HCT116 (cell line): ENCODE results near the gene FRMPD4. TPM values are rescaled to one million over a fixed set of nuclear protein-coding genes. Genes with fewer than 3 reads are reported as not detected.

ENCODE experiments used
- ATAC-seq: fragments of 200-7000 bp; cut with Tn5 transposase; 2 replicates; pipeline ENCODE4 v1.9.1; 2020; ENCODE audit warnings: mild to moderate bottlenecking, moderate library complexity
- BruUV-seq: library from RNA; stranded (reverse); fragments of 400-500 nt; replicated peaks from 2 replicates; lab custom pipeline; 2021; lab: Mats Ljungman, UMichigan
- CTCF ChIA-PET: fragments of 300-600 bp; sonication (Branson Sonifier 250); formaldehyde crosslinking; loops from one replicate; lab custom pipeline; 2021; ENCODE audit warnings: antibody characterized with exemption; lab: Charles Lee
- POLR2A ChIA-PET: fragments of 300-600, 350-600 bp; sonication (Branson Sonifier 250); formaldehyde crosslinking; loops from one replicate; lab custom pipeline; 2021; ENCODE audit warnings: antibody characterized with exemption; lab: Charles Lee
- RAD21 ChIA-PET, 2 experiments: fragments of 300-600 bp; sonication (Branson Sonifier 250); formaldehyde crosslinking; loops; one replicate each; lab custom pipeline; 2023; ENCODE audit warnings: low total read pairs in 2 of 2; ENCODE audit not compliant: uncharacterized antibody in 2 of 2, unreplicated experiment in 2 of 2, low non-redundant PET in 1 of 2; lab: Charles Lee
- DNase-seq: peaks from one replicate; pipeline ENCODE4 v3.0.0-alpha.2; 2010; ENCODE audit warnings: low read depth, low spot score
- H2AFZ ChIP-seq: fragments of 200-600 bp; shearing (Covaris generic), sonication (generic); 2 replicates; pipeline ENCODE4 v1.6.1; 2017; ENCODE audit warnings: low read depth, mixed run types, mixed read lengths, antibody characterized with exemption, low read length; ENCODE audit not compliant: poor library complexity, severe bottlenecking
- H3K27ac ChIP-seq: 2 replicates; pipeline ENCODE4 v1.5.1; 2012; ENCODE audit warnings: low read depth, low read length
- H3K27me3 ChIP-seq: fragments of 200-600 bp; sonication (generic); 2 replicates; pipeline ENCODE4 v1.6.1; 2016; ENCODE audit warnings: mixed run types, low read length, mixed read lengths; ENCODE audit not compliant: insufficient read depth
- H3K36me3 ChIP-seq, 2 experiments: fragments of 200-500 bp in 1 of 2; fragments of 200-600 bp in 1 of 2; sonication (Bioruptor generic) in 1 of 2; sonication (generic) in 1 of 2; 2 replicates each; pipeline versions ENCODE4 v1.5.1 to v1.6.1; 2014 to 2016; ENCODE audit warnings: low read length in 2 of 2, inconsistent platforms in 1 of 2, mixed read lengths in 1 of 2, mixed run types in 1 of 2; ENCODE audit not compliant: insufficient read depth in 2 of 2, control insufficient read depth in 1 of 2
- H3K4me1 ChIP-seq, 2 experiments: fragments of 200-600 bp in 1 of 2; sonication (generic) in 1 of 2; 2 replicates each; pipeline versions ENCODE4 v1.5.1 to v1.6.1; 2012 to 2017; ENCODE audit warnings: low read length in 2 of 2, inconsistent platforms in 1 of 2, mild to moderate bottlenecking in 1 of 2, mixed read lengths in 1 of 2, mixed run types in 1 of 2, moderate library complexity in 1 of 2; ENCODE audit not compliant: insufficient read depth in 2 of 2, control insufficient read depth in 1 of 2
- H3K4me2 ChIP-seq: fragments of 200-600 bp; sonication (generic); 2 replicates; pipeline ENCODE4 v1.6.1; 2017; ENCODE audit warnings: mixed run types, low read length, mixed read lengths
- H3K4me3 ChIP-seq, 2 experiments: fragments of 200-600 bp in 1 of 2; sonication (generic) in 1 of 2; replicated peaks in 1 of 2; 2 replicates each; pipeline ENCODE4 v1.5.1; 2011 to 2016; ENCODE audit warnings: low read length in 2 of 2, control low read depth in 1 of 2, low read depth in 1 of 2, mild to moderate bottlenecking in 1 of 2, mixed read lengths in 1 of 2, mixed run types in 1 of 2
- H3K79me2 ChIP-seq: fragments of 200-600 bp; sonication (generic); 2 replicates; pipeline ENCODE4 v1.6.1; 2017; ENCODE audit warnings: mild to moderate bottlenecking, mixed run types, low read length, moderate library complexity, mixed read lengths; ENCODE audit not compliant: insufficient read depth
- H3K9ac ChIP-seq: fragments of 200-600 bp; sonication (generic); 2 replicates; pipeline ENCODE4 v1.6.1; 2016; ENCODE audit warnings: low read length, mixed read lengths
- H3K9me2 ChIP-seq: fragments of 200-600 bp; sonication (generic), shearing (Covaris generic); 2 replicates; pipeline ENCODE4 v1.6.1; 2017; ENCODE audit warnings: mixed run types, mild to moderate bottlenecking, moderate library complexity; ENCODE audit not compliant: insufficient read depth
- H3K9me3 ChIP-seq, 2 experiments: fragments of 200-500 bp in 1 of 2; fragments of 200-600 bp in 1 of 2; sonication (Bioruptor generic) in 1 of 2; sonication (generic) in 1 of 2; 2 replicates each; pipeline ENCODE4 v1.6.1; 2014 to 2017; ENCODE audit warnings: low read length in 2 of 2, mixed read lengths in 2 of 2, inconsistent platforms in 1 of 2, low read depth in 1 of 2, mild to moderate bottlenecking in 1 of 2, mixed run types in 1 of 2, moderate library complexity in 1 of 2; ENCODE audit not compliant: control insufficient read depth in 1 of 2, insufficient read depth in 1 of 2
- H4K20me1 ChIP-seq: fragments of 200-600 bp; sonication (generic), shearing (Covaris generic); 2 replicates; pipeline ENCODE4 v1.6.1; 2017; ENCODE audit warnings: mixed run types, mild to moderate bottlenecking, moderate library complexity; ENCODE audit not compliant: insufficient read depth
- CEBPB ChIP-seq: IDR thresholded peaks from 2 replicates; pipeline ENCODE4 v1.6.1; 2012; ENCODE audit warnings: low read depth
- EZH2phosphoT487 ChIP-seq: fragments of 200-600 bp; IDR thresholded peaks from 2 replicates; pipeline ENCODE4 v1.6.1; 2018; ENCODE audit warnings: antibody characterized with exemption, borderline replicate concordance
- FOSL1 ChIP-seq: IDR thresholded peaks from 2 replicates; pipeline ENCODE4 v1.6.1; 2012; ENCODE audit warnings: low read depth
- JUND ChIP-seq: IDR thresholded peaks from 2 replicates; pipeline ENCODE4 v1.6.1; 2012
- MAX ChIP-seq: IDR thresholded peaks from 2 replicates; pipeline ENCODE4 v1.6.1; 2012
- POLR2A ChIP-seq: IDR thresholded peaks from 2 replicates; pipeline ENCODE4 v1.7.0; 2011; ENCODE audit warnings: borderline replicate concordance; ENCODE audit not compliant: insufficient read depth, insufficient read length; ENCODE audit errors: extremely low read depth
- POLR2AphosphoS5 ChIP-seq: IDR thresholded peaks from 2 replicates; pipeline ENCODE4 v1.6.1; 2011; ENCODE audit warnings: mild to moderate bottlenecking, low read depth, low read length, moderate library complexity
- RAD21 ChIP-seq: IDR thresholded peaks from 2 replicates; pipeline ENCODE4 v1.6.1; 2012; ENCODE audit warnings: low read depth, mild to moderate bottlenecking
- SIN3A ChIP-seq: IDR thresholded peaks from 2 replicates; pipeline ENCODE4 v1.6.1; 2012; ENCODE audit warnings: low read depth
- SP1 ChIP-seq: IDR thresholded peaks from 2 replicates; pipeline ENCODE4 v1.6.1; 2012; ENCODE audit warnings: low read depth
- SRF ChIP-seq: IDR thresholded peaks from 2 replicates; pipeline ENCODE4 v1.6.1; 2012; ENCODE audit warnings: low read depth
- YY1 ChIP-seq: IDR thresholded peaks from 2 replicates; pipeline ENCODE4 v1.6.1; 2011; ENCODE audit warnings: low read length, low read depth, moderate library complexity, mild to moderate bottlenecking; ENCODE audit not compliant: insufficient replicate concordance; ENCODE audit errors: extremely low read depth
- ZFX ChIP-seq: fragments of 450-650 bp; IDR thresholded peaks from 2 replicates; pipeline ENCODE4 v1.6.1; 2017
- intact Hi-C: fragments of 100-400 bp; cut with micrococcal nuclease; formaldehyde crosslinking; loops from 2 replicates; pipeline ENCODE4 v1.10.0; 2022
- total RNA-seq: library from RNA; stranded (reverse); gene quantifications from one replicate; pipeline ENCODE4 v1.2.1, GENCODE V29; 2021; ENCODE audit not compliant: unreplicated experiment
- TF ChIP-seq, protein P1 (sequence below), 3 experiments: fragments of 200-600 bp in 1 of 3; sonication (generic) in 1 of 3; IDR thresholded peaks in 2 of 3; conservative IDR thresholded peaks in 1 of 3; 2 replicates each; pipeline ENCODE4 v1.5.1; 2012 to 2017; ENCODE audit warnings: low read depth in 2 of 3, low read length in 2 of 3, antibody characterized with exemption in 1 of 3, borderline replicate concordance in 1 of 3, control low read depth in 1 of 3, mild to moderate bottlenecking in 1 of 3, mixed read lengths in 1 of 3, mixed run types in 1 of 3, moderate library complexity in 1 of 3; ENCODE audit not compliant: insufficient read depth in 1 of 3
- TF ChIP-seq, protein P2 (sequence below): IDR thresholded peaks from 2 replicates; pipeline ENCODE4 v1.6.1; 2011; ENCODE audit warnings: mild to moderate bottlenecking, low read length, moderate library complexity; ENCODE audit not compliant: insufficient replicate concordance; ENCODE audit errors: extremely low read depth

FRMPD4 gene
- total RNA-seq, 1 experiment from 2014 or later = not detected

DNA sequence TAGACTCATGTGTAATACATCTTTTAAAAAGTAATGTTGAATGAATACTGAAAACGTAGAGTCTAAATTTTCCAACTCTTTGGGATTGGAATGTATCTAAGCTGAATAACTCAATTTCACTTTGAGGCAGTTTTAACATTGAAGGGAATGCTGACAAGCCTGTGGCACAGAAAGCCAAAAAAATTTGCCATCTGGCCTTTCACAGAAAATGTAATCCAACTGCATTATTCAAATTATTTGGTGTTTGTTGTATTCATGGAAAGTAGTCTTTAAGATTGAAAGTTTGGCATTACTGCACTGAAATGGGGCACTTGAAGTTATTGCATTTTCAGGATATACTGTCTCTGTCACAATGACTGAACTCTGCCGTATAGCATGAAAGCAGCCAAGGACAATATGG, 186.9 kb downstream of the FRMPD4 start:
- Histone ChIP-seq H3K27me3 (no peaks in the 10 kb centered on the region), H3K4me2 (no peak overlapping the region), H3K4me1 (no peaks in the 10 kb centered on the region), H3K36me3 (no peaks in the 10 kb centered on the region), H3K9me2 (no peaks in the 10 kb centered on the region), H3K4me3 (no peak overlapping the region), H3K9me3 (no peaks in the 10 kb centered on the region), H3K9ac (no peak overlapping the region), H2AFZ (no peak overlapping the region), H3K79me2 (no peaks in the 10 kb centered on the region), H4K20me1 (no peaks in the 10 kb centered on the region), H3K27ac (no peak overlapping the region)
- DNase-seq = no peak
- ChIA-PET POLR2A (no interaction called here), RAD21 (no interaction called here), CTCF (no interaction called here)
- intact Hi-C loops = no loop called here
- no peak for ATAC-seq
- no TSS peak for BruUV-seq
- TF ChIP-seq JUND (no peak), SIN3A (no peak), ZFX (no peak), MAX (no peak), YY1 (no peak), RAD21 (no peak), SRF (no peak)
- TF ChIP-seq, protein P1, sequence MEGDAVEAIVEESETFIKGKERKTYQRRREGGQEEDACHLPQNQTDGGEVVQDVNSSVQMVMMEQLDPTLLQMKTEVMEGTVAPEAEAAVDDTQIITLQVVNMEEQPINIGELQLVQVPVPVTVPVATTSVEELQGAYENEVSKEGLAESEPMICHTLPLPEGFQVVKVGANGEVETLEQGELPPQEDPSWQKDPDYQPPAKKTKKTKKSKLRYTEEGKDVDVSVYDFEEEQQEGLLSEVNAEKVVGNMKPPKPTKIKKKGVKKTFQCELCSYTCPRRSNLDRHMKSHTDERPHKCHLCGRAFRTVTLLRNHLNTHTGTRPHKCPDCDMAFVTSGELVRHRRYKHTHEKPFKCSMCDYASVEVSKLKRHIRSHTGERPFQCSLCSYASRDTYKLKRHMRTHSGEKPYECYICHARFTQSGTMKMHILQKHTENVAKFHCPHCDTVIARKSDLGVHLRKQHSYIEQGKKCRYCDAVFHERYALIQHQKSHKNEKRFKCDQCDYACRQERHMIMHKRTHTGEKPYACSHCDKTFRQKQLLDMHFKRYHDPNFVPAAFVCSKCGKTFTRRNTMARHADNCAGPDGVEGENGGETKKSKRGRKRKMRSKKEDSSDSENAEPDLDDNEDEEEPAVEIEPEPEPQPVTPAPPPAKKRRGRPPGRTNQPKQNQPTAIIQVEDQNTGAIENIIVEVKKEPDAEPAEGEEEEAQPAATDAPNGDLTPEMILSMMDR (IDR thresholded peaks at IDR 0.05 in 2 of 3, conservative IDR thresholded peaks at IDR 0.05 in 1 of 3; ENCODE audit: borderline replicate concordance in 1 of 3, insufficient read depth in 1 of 3, low read depth in 2 of 3, low read length in 2 of 3) = no peak
- TF ChIP-seq, all 23 proteins: peak for 0

DNA sequence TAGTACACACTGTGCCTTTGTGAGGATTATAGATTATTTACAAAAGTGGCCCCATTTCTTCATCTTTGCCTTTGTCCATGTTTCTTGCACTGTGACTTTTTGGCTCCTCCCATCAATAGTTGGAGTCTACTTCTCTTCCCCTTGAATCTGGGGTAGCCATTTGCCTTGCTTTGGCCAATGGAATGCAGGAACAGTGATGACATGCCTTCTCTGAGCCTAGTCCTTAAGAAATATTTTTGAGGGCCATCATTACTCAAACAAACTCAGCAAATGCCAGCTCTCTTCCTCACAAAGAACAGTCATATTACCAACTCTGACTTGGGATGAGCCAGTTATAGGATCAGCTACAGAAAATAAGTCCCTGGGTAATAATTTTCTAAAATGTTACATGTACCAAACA, 189.6 kb downstream of the FRMPD4 start:
- CTCF ChIA-PET = no interaction called here
- BruUV-seq = no TSS peak
- TF ChIP-seq YY1 = no peak
- TF ChIP-seq RAD21 = no peak
- TF ChIP-seq, protein P2, sequence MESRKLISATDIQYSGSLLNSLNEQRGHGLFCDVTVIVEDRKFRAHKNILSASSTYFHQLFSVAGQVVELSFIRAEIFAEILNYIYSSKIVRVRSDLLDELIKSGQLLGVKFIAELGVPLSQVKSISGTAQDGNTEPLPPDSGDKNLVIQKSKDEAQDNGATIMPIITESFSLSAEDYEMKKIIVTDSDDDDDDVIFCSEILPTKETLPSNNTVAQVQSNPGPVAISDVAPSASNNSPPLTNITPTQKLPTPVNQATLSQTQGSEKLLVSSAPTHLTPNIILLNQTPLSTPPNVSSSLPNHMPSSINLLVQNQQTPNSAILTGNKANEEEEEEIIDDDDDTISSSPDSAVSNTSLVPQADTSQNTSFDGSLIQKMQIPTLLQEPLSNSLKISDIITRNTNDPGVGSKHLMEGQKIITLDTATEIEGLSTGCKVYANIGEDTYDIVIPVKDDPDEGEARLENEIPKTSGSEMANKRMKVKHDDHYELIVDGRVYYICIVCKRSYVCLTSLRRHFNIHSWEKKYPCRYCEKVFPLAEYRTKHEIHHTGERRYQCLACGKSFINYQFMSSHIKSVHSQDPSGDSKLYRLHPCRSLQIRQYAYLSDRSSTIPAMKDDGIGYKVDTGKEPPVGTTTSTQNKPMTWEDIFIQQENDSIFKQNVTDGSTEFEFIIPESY = no peak
- TF ChIP-seq EZH2phosphoT487 = no peak
- no peak for TF ChIP-seq ZFX
- no peak for TF ChIP-seq JUND
- no peak for TF ChIP-seq POLR2AphosphoS5
- TF ChIP-seq, protein P1 (IDR thresholded peaks at IDR 0.05 in 2 of 3, conservative IDR thresholded peaks at IDR 0.05 in 1 of 3; ENCODE audit: borderline replicate concordance in 1 of 3, insufficient read depth in 1 of 3, low read depth in 2 of 3, low read length in 2 of 3) = no peak
- no peak for TF ChIP-seq CEBPB
- no peak for TF ChIP-seq SP1
- TF ChIP-seq FOSL1 = no peak
- TF ChIP-seq POLR2A = no peak

More for the DNA sequence above, 189.6 kb downstream of the FRMPD4 start:
- Histone ChIP-seq H3K4me1 (no peaks in the 10 kb centered on the region), H3K9me2 (no peaks in the 10 kb centered on the region), H2AFZ (no peak overlapping the region), H3K27ac (no peak overlapping the region), H3K4me3 (no peak overlapping the region), H3K79me2 (no peaks in the 10 kb centered on the region), H3K9ac (no peak overlapping the region), H4K20me1 (no peaks in the 10 kb centered on the region), H3K36me3 (no peaks in the 10 kb centered on the region), H3K9me3 (no peaks in the 10 kb centered on the region), H3K27me3 (no peaks in the 10 kb centered on the region), H3K4me2 (no peak overlapping the region)
- no peak for ATAC-seq
- intact Hi-C loops = no loop called here
- ChIA-PET RAD21 (no interaction called here), POLR2A (no interaction called here)
- DNase-seq = no peak
